IMR-90 (cell line): Measurements from ENCODE around the gene ZDHHC3. TPM values are rescaled to one million over a fixed set of nuclear protein-coding genes. Genes with fewer than 3 reads are reported as not detected.

Experiments
- ATAC-seq: fragments of 200-7000 bp; cut with Tn5 transposase; 2 replicates; pipeline ENCODE4 v1.9.1; 2020; ENCODE audit warnings: low read depth, mild to moderate bottlenecking, moderate library complexity
- BruUV-seq: library from RNA; stranded (reverse); fragments of 400-500 nt; replicated peaks from 2 replicates; lab custom pipeline; 2021; lab: Mats Ljungman, UMichigan
- CTCF ChIA-PET: fragments of 300-600 bp; formaldehyde crosslinking; extraction: SDS; loops from one replicate; lab custom pipeline; 2021; ENCODE audit warnings: antibody characterized with exemption; lab: Yijun Ruan, JAX
- POLR2A ChIA-PET: fragments of 300-600 bp; sonication (Branson Sonifier 250); formaldehyde crosslinking; loops from one replicate; lab custom pipeline; 2022; ENCODE audit warnings: antibody characterized with exemption; ENCODE audit not compliant: unreplicated experiment; lab: Charles Lee
- DNase-seq: peaks from one replicate; pipeline ENCODE4 v3.0.0; 2013
- H2AFZ ChIP-seq: replicated peaks from 2 replicates; pipeline ENCODE3; 2013; ENCODE audit warnings: low read length, mild to moderate bottlenecking; ENCODE audit not compliant: poor library complexity
- H2AK5ac ChIP-seq: 2 replicates; pipeline ENCODE4 v1.6.1; 2013; ENCODE audit warnings: low read depth, low read length, inconsistent platforms
- H2AK9ac ChIP-seq: replicated peaks from 2 replicates; pipeline ENCODE3; 2013; ENCODE audit warnings: mild to moderate bottlenecking, low read depth, low read length, moderate library complexity; ENCODE audit not compliant: poor library complexity
- H2BK120ac ChIP-seq: 2 replicates; pipeline ENCODE4 v1.6.1; 2013; ENCODE audit warnings: low read depth, low read length, inconsistent platforms
- H2BK15ac ChIP-seq: 3 replicates; pipeline ENCODE4 v1.6.1; 2013; ENCODE audit warnings: low read depth, low read length, inconsistent platforms
- H2BK20ac ChIP-seq: 2 replicates; pipeline ENCODE4 v1.6.1; 2013; ENCODE audit warnings: low read depth, mild to moderate bottlenecking, inconsistent platforms, low read length, moderate library complexity
- H2BK5ac ChIP-seq: 2 replicates; pipeline ENCODE4 v1.6.1; 2013; ENCODE audit warnings: mild to moderate bottlenecking, low read depth, low read length, inconsistent platforms; ENCODE audit not compliant: poor library complexity, severe bottlenecking
- H3K14ac ChIP-seq: replicated peaks from 2 replicates; pipeline ENCODE4 v1.6.1; 2013; ENCODE audit warnings: low read depth, low read length, inconsistent platforms
- H3K18ac ChIP-seq: 2 replicates; pipeline ENCODE4 v1.6.1; 2013; ENCODE audit warnings: low read depth, low read length, control low read depth
- H3K23ac ChIP-seq: 2 replicates; pipeline ENCODE4 v1.6.1; 2013; ENCODE audit warnings: low read depth, low read length, inconsistent platforms
- H3K27ac ChIP-seq: 2 replicates; pipeline ENCODE4 v1.5.1; 2013; ENCODE audit warnings: mild to moderate bottlenecking, control low read depth, low read length; ENCODE audit not compliant: insufficient read depth
- H3K27me3 ChIP-seq: 2 replicates; pipeline ENCODE4 v1.6.1; 2013; ENCODE audit warnings: low read length; ENCODE audit not compliant: control insufficient read depth, insufficient read depth
- H3K36me3 ChIP-seq: 2 replicates; pipeline ENCODE4 v1.6.1; 2013; ENCODE audit warnings: low read length, mixed read lengths; ENCODE audit not compliant: control insufficient read depth, insufficient read depth
- H3K4ac ChIP-seq: 2 replicates; pipeline ENCODE4 v1.6.1; 2013; ENCODE audit warnings: low read depth, low read length, inconsistent platforms
- H3K4me1 ChIP-seq: 2 replicates; pipeline ENCODE4 v1.6.1; 2013; ENCODE audit warnings: low read length, mixed read lengths; ENCODE audit not compliant: control insufficient read depth, insufficient read depth
- H3K4me2 ChIP-seq: 2 replicates; pipeline ENCODE4 v1.6.1; 2013; ENCODE audit warnings: low read depth, mild to moderate bottlenecking, control low read depth, low read length, moderate library complexity
- H3K4me3 ChIP-seq: 2 replicates; pipeline ENCODE4 v1.5.1; 2013; ENCODE audit warnings: low read depth, mild to moderate bottlenecking, control low read depth, low read length, moderate library complexity; ENCODE audit not compliant: insufficient read depth
- H3K56ac ChIP-seq: 2 replicates; pipeline ENCODE4 v1.6.1; 2013; ENCODE audit warnings: low read length, inconsistent platforms; ENCODE audit not compliant: insufficient read depth; ENCODE audit errors: extremely low read depth
- H3K79me1 ChIP-seq, 2 experiments: 2 replicates each; pipeline ENCODE4 v1.6.1; 2013; ENCODE audit warnings: low read length in 2 of 2, inconsistent platforms in 1 of 2, low read depth in 1 of 2
- H3K9ac ChIP-seq: 2 replicates; pipeline ENCODE4 v1.6.1; 2013; ENCODE audit warnings: low read depth, low read length, control low read depth
- H3K9me1 ChIP-seq: 2 replicates; pipeline ENCODE4 v1.6.1; 2013; ENCODE audit warnings: low read length, inconsistent platforms; ENCODE audit not compliant: insufficient read depth
- H3K9me3 ChIP-seq: 2 replicates; pipeline ENCODE4 v1.6.1; 2013; ENCODE audit warnings: low read length; ENCODE audit not compliant: control insufficient read depth, insufficient read depth
- H4K20me1 ChIP-seq: 2 replicates; pipeline ENCODE4 v1.6.1; 2013; ENCODE audit warnings: low read length, inconsistent platforms; ENCODE audit not compliant: insufficient read depth
- H4K5ac ChIP-seq: 2 replicates; pipeline ENCODE4 v1.6.1; 2013; ENCODE audit warnings: mild to moderate bottlenecking, low read depth, low read length, control low read depth
- H4K8ac ChIP-seq, 2 experiments: 2 replicates each; pipeline ENCODE4 v1.6.1; 2013; ENCODE audit warnings: low read depth in 2 of 2, low read length in 2 of 2, control low read depth in 1 of 2, inconsistent platforms in 1 of 2
- H4K91ac ChIP-seq: 2 replicates; pipeline ENCODE4 v1.6.1; 2013; ENCODE audit warnings: low read depth, low read length, inconsistent platforms; ENCODE audit not compliant: insufficient read depth
- MAZ ChIP-seq: IDR thresholded peaks from 2 replicates; pipeline ENCODE4 v1.6.1; 2012; ENCODE audit warnings: low read depth, mild to moderate bottlenecking, low read length, improper control_type of control experiment, moderate library complexity, borderline replicate concordance
- RAD21 ChIP-seq: IDR thresholded peaks from 2 replicates; pipeline ENCODE4 v1.6.1; 2012; ENCODE audit warnings: low read length, improper control_type of control experiment
- SMC3 ChIP-seq: fragments of 150-350 bp; IDR thresholded peaks from 2 replicates; pipeline ENCODE4 v1.6.1; 2016; ENCODE audit warnings: low read depth, mild to moderate bottlenecking, antibody characterized with exemption, low read length, moderate library complexity
- WGBS, 2 experiments: methylation state at CpG; one replicate each; pipeline versions ENCODE4 v1.1.5 to v1.1.7; 2013; ENCODE audit warnings: missing lambda C conversion rate in 2 of 2; ENCODE audit not compliant: insufficient read length in 1 of 2; ENCODE audit errors: extremely low coverage in 2 of 2; 5-methylcytosine and 5-hydroxymethylcytosine counted together
- dilution Hi-C: fragments of 300-500 bp; cut with HindIII; formaldehyde crosslinking; loops from one replicate; pipeline ENCODE4 v1.14.3; 2018; ENCODE audit warnings: low sequenced_read_pairs; ENCODE audit not compliant: unreplicated experiment
- in situ Hi-C: fragments of 300-500 bp; cut with MboI; formaldehyde crosslinking; loops from 3 replicates; pipeline ENCODE4 v1.14.3; 2019; ENCODE audit warnings: low sequenced_read_pairs, inconsistent platforms, mixed read lengths
- intact Hi-C: fragments of 100-400 bp; cut with micrococcal nuclease; formaldehyde crosslinking; loops from 2 replicates; pipeline ENCODE4 v1.10.0; 2022
- polyA plus RNA-seq, 3 experiments: library from polyadenylated mRNA; depleted of rRNA; stranded (reverse); fragments of >200 nt; gene quantifications; 2 replicates each; pipeline ENCODE4 v1.2.3, GENCODE V29; 2012; ENCODE audit warnings: low replicate concordance in 1 of 3
- total RNA-seq: library from RNA; depleted of rRNA; stranded (reverse); fragments of >200 nt; gene quantifications from 2 replicates; pipeline ENCODE4 v1.2.3, GENCODE V29; 2012
- TF ChIP-seq, protein P1 (sequence below): fragments of 150-350 bp; IDR thresholded peaks from 2 replicates; pipeline ENCODE4 v1.6.1; 2016; ENCODE audit warnings: low read depth, mild to moderate bottlenecking, low read length, moderate library complexity, borderline replicate concordance

The ZDHHC3 gene
- total and polyA plus RNA-seq, 2 of the 4 experiments (the other 2 are of a cell fraction): 57.7 to 59.6 TPM

DNA sequence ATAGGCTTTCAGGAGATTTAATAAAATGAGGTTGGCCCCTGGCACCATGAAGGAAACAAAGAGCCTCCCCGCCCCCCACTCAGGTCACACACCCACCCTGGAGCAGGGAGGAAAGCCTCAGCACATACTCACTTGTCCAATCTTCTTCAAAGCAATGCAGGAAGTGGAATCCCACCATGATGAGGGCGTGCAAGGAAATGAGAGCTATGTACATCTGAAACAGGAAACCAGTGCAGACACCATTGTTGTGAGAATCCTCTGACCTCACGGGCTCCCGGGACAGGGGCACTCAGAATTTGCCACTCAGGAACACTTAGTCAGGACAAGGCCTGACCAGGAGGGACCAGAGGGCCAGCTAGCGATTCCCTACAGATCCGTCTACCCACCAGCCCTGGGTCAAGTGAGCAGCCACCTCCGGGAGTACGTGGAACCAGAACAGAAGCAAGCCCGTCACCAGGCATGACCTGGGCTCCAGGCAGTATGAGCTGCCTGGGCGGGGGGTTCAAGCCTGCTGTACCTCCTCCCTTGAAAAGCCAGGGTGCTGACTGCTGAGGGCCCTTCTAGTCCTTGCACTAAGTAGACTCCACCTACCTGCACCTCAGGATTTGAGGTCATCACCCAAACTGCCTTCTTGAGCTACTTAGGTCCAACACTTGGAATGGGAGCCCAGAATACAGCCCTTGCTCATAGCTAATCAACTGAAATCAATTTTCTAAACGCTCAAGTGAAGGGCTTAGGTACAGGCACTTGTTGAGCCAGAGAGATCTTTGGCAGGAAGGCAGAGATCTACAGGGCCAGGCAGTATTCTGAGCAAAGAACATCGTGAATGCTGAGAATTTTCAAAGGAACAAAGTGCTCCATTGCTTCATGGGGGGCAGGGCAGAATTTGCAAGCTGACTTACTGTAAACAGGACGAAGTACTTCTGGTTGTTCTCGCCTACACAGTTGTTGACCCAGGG lies 42.7 kb downstream of the ZDHHC3 start:
- dilution Hi-C loops: no loop called here
- no peak overlapping the region for H2AK9ac ChIP-seq
- H3K23ac ChIP-seq: no peak overlapping the region
- H3K9ac ChIP-seq: no peak overlapping the region
- no peak overlapping the region for H3K27ac ChIP-seq
- no peak overlapping the region for H2BK15ac ChIP-seq
- H3K79me1 ChIP-seq: peaks cover 5 to 17% of the 10 kb centered on the region in 2 experiments; a peak in 3 of 4 replicates
- H3K36me3 ChIP-seq: peaks cover 48% of the 10 kb centered on the region
- TF ChIP-seq MAZ (no peak), SMC3 (no peak), RAD21 (no peak)
- TF ChIP-seq, protein P1, sequence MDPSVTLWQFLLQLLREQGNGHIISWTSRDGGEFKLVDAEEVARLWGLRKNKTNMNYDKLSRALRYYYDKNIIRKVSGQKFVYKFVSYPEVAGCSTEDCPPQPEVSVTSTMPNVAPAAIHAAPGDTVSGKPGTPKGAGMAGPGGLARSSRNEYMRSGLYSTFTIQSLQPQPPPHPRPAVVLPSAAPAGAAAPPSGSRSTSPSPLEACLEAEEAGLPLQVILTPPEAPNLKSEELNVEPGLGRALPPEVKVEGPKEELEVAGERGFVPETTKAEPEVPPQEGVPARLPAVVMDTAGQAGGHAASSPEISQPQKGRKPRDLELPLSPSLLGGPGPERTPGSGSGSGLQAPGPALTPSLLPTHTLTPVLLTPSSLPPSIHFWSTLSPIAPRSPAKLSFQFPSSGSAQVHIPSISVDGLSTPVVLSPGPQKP: no peak
- no peaks in the 10 kb centered on the region for H3K4me1 ChIP-seq
- ChIA-PET CTCF (no interaction called here), POLR2A (no interaction called here)
- H3K9me1 ChIP-seq: peaks cover 16% of the 10 kb centered on the region; the same call in 1 of the 2 replicates
- no peak overlapping the region for H4K5ac ChIP-seq
- H2BK20ac ChIP-seq: no peak overlapping the region
- H3K4ac ChIP-seq: no peak overlapping the region
- H2BK120ac ChIP-seq: no peak overlapping the region
- H3K4me3 ChIP-seq: no peak overlapping the region
- in situ Hi-C loops: no loop called here
- H3K56ac ChIP-seq: no peak overlapping the region
- no peak overlapping the region for H3K4me2 ChIP-seq
- no peaks in the 10 kb centered on the region for H3K27me3 ChIP-seq
- H3K14ac ChIP-seq: no peak overlapping the region
- no peaks in the 10 kb centered on the region for H3K9me3 ChIP-seq
- no peak overlapping the region for H2AFZ ChIP-seq
- intact Hi-C loops: no loop called here
- DNase-seq: no peak
- H4K91ac ChIP-seq: no peak overlapping the region
- WGBS, 2 experiments: 96% methylated on average over 8 of the region's 14 CpGs; no CpG with 5 or more reads in 1 of the 2 experiments
- no peak overlapping the region for H2AK5ac ChIP-seq
- ATAC-seq: no peak
- H2BK5ac ChIP-seq: no peak overlapping the region
- no peak overlapping the region for H3K18ac ChIP-seq
- no TSS peak for BruUV-seq
- H4K20me1 ChIP-seq: no peaks in the 10 kb centered on the region; the same call in 1 of the 2 replicates
- no peak overlapping the region for H4K8ac ChIP-seq
